HCT116 (cell line): ENCODE results near the gene PTPN2. TPM values are rescaled to one million over a fixed set of nuclear protein-coding genes. Genes with fewer than 3 reads are reported as not detected.

Experiments used
- ATAC-seq: fragments of 200-7000 bp; cut with Tn5 transposase; 2 replicates; pipeline ENCODE4 v1.9.1; 2020; ENCODE audit warnings: mild to moderate bottlenecking, moderate library complexity
- BruUV-seq: library from RNA; stranded (reverse); fragments of 400-500 nt; replicated peaks from 2 replicates; lab custom pipeline; 2021; lab: Mats Ljungman, UMichigan
- CTCF ChIA-PET: fragments of 300-600 bp; sonication (Branson Sonifier 250); formaldehyde crosslinking; loops from one replicate; lab custom pipeline; 2021; ENCODE audit warnings: antibody characterized with exemption; lab: Charles Lee
- POLR2A ChIA-PET: fragments of 300-600, 350-600 bp; sonication (Branson Sonifier 250); formaldehyde crosslinking; loops from one replicate; lab custom pipeline; 2021; ENCODE audit warnings: antibody characterized with exemption; lab: Charles Lee
- RAD21 ChIA-PET, 2 experiments: fragments of 300-600 bp; sonication (Branson Sonifier 250); formaldehyde crosslinking; loops; one replicate each; lab custom pipeline; 2023; ENCODE audit warnings: low total read pairs in 2 of 2; ENCODE audit not compliant: uncharacterized antibody in 2 of 2, unreplicated experiment in 2 of 2, low non-redundant PET in 1 of 2; lab: Charles Lee
- DNase-seq: peaks from one replicate; pipeline ENCODE4 v3.0.0-alpha.2; 2010; ENCODE audit warnings: low read depth, low spot score
- H2AFZ ChIP-seq: fragments of 200-600 bp; shearing (Covaris generic), sonication (generic); 2 replicates; pipeline ENCODE4 v1.6.1; 2017; ENCODE audit warnings: low read depth, mixed run types, mixed read lengths, antibody characterized with exemption, low read length; ENCODE audit not compliant: poor library complexity, severe bottlenecking
- H3K27ac ChIP-seq: 2 replicates; pipeline ENCODE4 v1.5.1; 2012; ENCODE audit warnings: low read depth, low read length
- H3K27me3 ChIP-seq: fragments of 200-600 bp; sonication (generic); 2 replicates; pipeline ENCODE4 v1.6.1; 2016; ENCODE audit warnings: mixed run types, low read length, mixed read lengths; ENCODE audit not compliant: insufficient read depth
- H3K36me3 ChIP-seq, 2 experiments: fragments of 200-500 bp in 1 of 2; fragments of 200-600 bp in 1 of 2; sonication (Bioruptor generic) in 1 of 2; sonication (generic) in 1 of 2; 2 replicates each; pipeline versions ENCODE4 v1.5.1 to v1.6.1; 2014 to 2016; ENCODE audit warnings: low read length in 2 of 2, inconsistent platforms in 1 of 2, mixed read lengths in 1 of 2, mixed run types in 1 of 2; ENCODE audit not compliant: insufficient read depth in 2 of 2, control insufficient read depth in 1 of 2
- H3K4me1 ChIP-seq, 2 experiments: fragments of 200-600 bp in 1 of 2; sonication (generic) in 1 of 2; 2 replicates each; pipeline versions ENCODE4 v1.5.1 to v1.6.1; 2012 to 2017; ENCODE audit warnings: low read length in 2 of 2, inconsistent platforms in 1 of 2, mild to moderate bottlenecking in 1 of 2, mixed read lengths in 1 of 2, mixed run types in 1 of 2, moderate library complexity in 1 of 2; ENCODE audit not compliant: insufficient read depth in 2 of 2, control insufficient read depth in 1 of 2
- H3K4me2 ChIP-seq: fragments of 200-600 bp; sonication (generic); 2 replicates; pipeline ENCODE4 v1.6.1; 2017; ENCODE audit warnings: mixed run types, low read length, mixed read lengths
- H3K4me3 ChIP-seq, 2 experiments: fragments of 200-600 bp in 1 of 2; sonication (generic) in 1 of 2; replicated peaks in 1 of 2; 2 replicates each; pipeline ENCODE4 v1.5.1; 2011 to 2016; ENCODE audit warnings: low read length in 2 of 2, control low read depth in 1 of 2, low read depth in 1 of 2, mild to moderate bottlenecking in 1 of 2, mixed read lengths in 1 of 2, mixed run types in 1 of 2
- H3K79me2 ChIP-seq: fragments of 200-600 bp; sonication (generic); 2 replicates; pipeline ENCODE4 v1.6.1; 2017; ENCODE audit warnings: mild to moderate bottlenecking, mixed run types, low read length, moderate library complexity, mixed read lengths; ENCODE audit not compliant: insufficient read depth
- H3K9ac ChIP-seq: fragments of 200-600 bp; sonication (generic); 2 replicates; pipeline ENCODE4 v1.6.1; 2016; ENCODE audit warnings: low read length, mixed read lengths
- H3K9me2 ChIP-seq: fragments of 200-600 bp; sonication (generic), shearing (Covaris generic); 2 replicates; pipeline ENCODE4 v1.6.1; 2017; ENCODE audit warnings: mixed run types, mild to moderate bottlenecking, moderate library complexity; ENCODE audit not compliant: insufficient read depth
- H3K9me3 ChIP-seq, 2 experiments: fragments of 200-500 bp in 1 of 2; fragments of 200-600 bp in 1 of 2; sonication (Bioruptor generic) in 1 of 2; sonication (generic) in 1 of 2; 2 replicates each; pipeline ENCODE4 v1.6.1; 2014 to 2017; ENCODE audit warnings: low read length in 2 of 2, mixed read lengths in 2 of 2, inconsistent platforms in 1 of 2, low read depth in 1 of 2, mild to moderate bottlenecking in 1 of 2, mixed run types in 1 of 2, moderate library complexity in 1 of 2; ENCODE audit not compliant: control insufficient read depth in 1 of 2, insufficient read depth in 1 of 2
- H4K20me1 ChIP-seq: fragments of 200-600 bp; sonication (generic), shearing (Covaris generic); 2 replicates; pipeline ENCODE4 v1.6.1; 2017; ENCODE audit warnings: mixed run types, mild to moderate bottlenecking, moderate library complexity; ENCODE audit not compliant: insufficient read depth
- CEBPB ChIP-seq: IDR thresholded peaks from 2 replicates; pipeline ENCODE4 v1.6.1; 2012; ENCODE audit warnings: low read depth
- ELF1 ChIP-seq: IDR thresholded peaks from 2 replicates; pipeline ENCODE4 v1.6.1; 2012; ENCODE audit warnings: low read depth, borderline replicate concordance
- EZH2phosphoT487 ChIP-seq: fragments of 200-600 bp; IDR thresholded peaks from 2 replicates; pipeline ENCODE4 v1.6.1; 2018; ENCODE audit warnings: antibody characterized with exemption, borderline replicate concordance
- JUND ChIP-seq: IDR thresholded peaks from 2 replicates; pipeline ENCODE4 v1.6.1; 2012
- POLR2AphosphoS5 ChIP-seq: IDR thresholded peaks from 2 replicates; pipeline ENCODE4 v1.6.1; 2011; ENCODE audit warnings: mild to moderate bottlenecking, low read depth, low read length, moderate library complexity
- SIN3A ChIP-seq: IDR thresholded peaks from 2 replicates; pipeline ENCODE4 v1.6.1; 2012; ENCODE audit warnings: low read depth
- SP1 ChIP-seq: IDR thresholded peaks from 2 replicates; pipeline ENCODE4 v1.6.1; 2012; ENCODE audit warnings: low read depth
- SRF ChIP-seq: IDR thresholded peaks from 2 replicates; pipeline ENCODE4 v1.6.1; 2012; ENCODE audit warnings: low read depth
- ZFX ChIP-seq: fragments of 450-650 bp; IDR thresholded peaks from 2 replicates; pipeline ENCODE4 v1.6.1; 2017
- ZNF274 ChIP-seq: fragments of 200-500 bp; sonication (Bioruptor generic); IDR thresholded peaks from 2 replicates; pipeline ENCODE4 v1.6.1; 2014; ENCODE audit warnings: mild to moderate bottlenecking, low read depth, low read length, inconsistent platforms
- intact Hi-C: fragments of 100-400 bp; cut with micrococcal nuclease; formaldehyde crosslinking; loops from 2 replicates; pipeline ENCODE4 v1.10.0; 2022
- total RNA-seq: library from RNA; stranded (reverse); gene quantifications from one replicate; pipeline ENCODE4 v1.2.1, GENCODE V29; 2021; ENCODE audit not compliant: unreplicated experiment
- TF ChIP-seq, protein P1 (sequence below): IDR thresholded peaks from 2 replicates; pipeline ENCODE4 v1.6.1; 2012; ENCODE audit warnings: low read depth
- TF ChIP-seq, protein P2 (sequence below): IDR thresholded peaks from 2 replicates; pipeline ENCODE4 v1.6.1; 2012
- TF ChIP-seq, protein P3 (sequence below), 3 experiments: fragments of 200-600 bp in 1 of 3; sonication (generic) in 1 of 3; IDR thresholded peaks in 2 of 3; conservative IDR thresholded peaks in 1 of 3; 2 replicates each; pipeline ENCODE4 v1.5.1; 2012 to 2017; ENCODE audit warnings: low read depth in 2 of 3, low read length in 2 of 3, antibody characterized with exemption in 1 of 3, borderline replicate concordance in 1 of 3, control low read depth in 1 of 3, mild to moderate bottlenecking in 1 of 3, mixed read lengths in 1 of 3, mixed run types in 1 of 3, moderate library complexity in 1 of 3; ENCODE audit not compliant: insufficient read depth in 1 of 3

Gene PTPN2
- total RNA-seq, 1 experiment from 2014 or later: 50.3 TPM

DNA sequence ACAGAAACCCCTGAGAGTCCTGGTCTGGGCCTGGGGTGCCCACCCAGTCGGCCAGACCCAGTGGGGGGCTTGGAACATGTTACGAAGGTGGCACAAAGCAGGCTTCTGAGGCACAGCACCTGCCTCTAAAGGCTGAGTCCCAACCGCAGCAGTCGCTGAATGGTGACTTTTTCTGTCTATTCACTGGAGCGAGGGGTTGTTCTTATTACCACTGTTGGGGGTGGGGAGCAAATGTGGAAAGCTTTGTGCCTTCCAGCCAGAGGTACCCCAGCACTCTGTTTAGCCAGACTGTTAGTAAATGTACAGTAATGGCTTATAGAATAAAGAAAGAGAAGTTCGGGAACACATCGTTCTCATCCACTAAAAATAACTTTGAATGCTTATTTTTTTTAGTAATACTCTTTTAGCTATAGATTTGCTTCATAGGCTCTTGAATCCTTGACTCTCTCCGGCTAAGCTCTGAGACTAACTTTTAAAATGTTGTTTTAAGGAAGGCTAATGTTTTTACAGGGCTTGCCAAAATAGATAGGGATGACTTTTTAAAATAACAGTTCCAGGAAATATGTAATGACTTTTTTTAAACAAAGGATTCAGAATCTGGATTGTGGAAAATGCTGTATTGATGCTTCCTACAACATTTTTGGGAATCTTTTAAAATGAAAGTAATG lies 23.4 kb upstream of the PTPN2 start:
- Histone ChIP-seq H3K9me3 (no peaks in the 10 kb centered on the region), H3K36me3 (no peaks in the 10 kb centered on the region), H3K27me3 (no peaks in the 10 kb centered on the region), H3K27ac (no peak overlapping the region), H3K79me2 (no peaks in the 10 kb centered on the region), H3K4me2 (no peak overlapping the region), H3K4me3 (no peak overlapping the region), H2AFZ (no peak overlapping the region), H3K4me1 (no peaks in the 10 kb centered on the region), H4K20me1 (no peaks in the 10 kb centered on the region), H3K9me2 (no peaks in the 10 kb centered on the region), H3K9ac (no peak overlapping the region)
- ChIA-PET CTCF (no interaction called here), POLR2A (no interaction called here), RAD21 (no interaction called here)
- DNase-seq (no peak), ATAC-seq (no peak)
- intact Hi-C loops: loop anchor here (10.0 kb wide), 1 partner anchor 53 kb away; no protein-coding TSS in a partner anchor
- BruUV-seq: no TSS peak
- no peak for TF ChIP-seq SIN3A
- TF ChIP-seq, protein P1, sequence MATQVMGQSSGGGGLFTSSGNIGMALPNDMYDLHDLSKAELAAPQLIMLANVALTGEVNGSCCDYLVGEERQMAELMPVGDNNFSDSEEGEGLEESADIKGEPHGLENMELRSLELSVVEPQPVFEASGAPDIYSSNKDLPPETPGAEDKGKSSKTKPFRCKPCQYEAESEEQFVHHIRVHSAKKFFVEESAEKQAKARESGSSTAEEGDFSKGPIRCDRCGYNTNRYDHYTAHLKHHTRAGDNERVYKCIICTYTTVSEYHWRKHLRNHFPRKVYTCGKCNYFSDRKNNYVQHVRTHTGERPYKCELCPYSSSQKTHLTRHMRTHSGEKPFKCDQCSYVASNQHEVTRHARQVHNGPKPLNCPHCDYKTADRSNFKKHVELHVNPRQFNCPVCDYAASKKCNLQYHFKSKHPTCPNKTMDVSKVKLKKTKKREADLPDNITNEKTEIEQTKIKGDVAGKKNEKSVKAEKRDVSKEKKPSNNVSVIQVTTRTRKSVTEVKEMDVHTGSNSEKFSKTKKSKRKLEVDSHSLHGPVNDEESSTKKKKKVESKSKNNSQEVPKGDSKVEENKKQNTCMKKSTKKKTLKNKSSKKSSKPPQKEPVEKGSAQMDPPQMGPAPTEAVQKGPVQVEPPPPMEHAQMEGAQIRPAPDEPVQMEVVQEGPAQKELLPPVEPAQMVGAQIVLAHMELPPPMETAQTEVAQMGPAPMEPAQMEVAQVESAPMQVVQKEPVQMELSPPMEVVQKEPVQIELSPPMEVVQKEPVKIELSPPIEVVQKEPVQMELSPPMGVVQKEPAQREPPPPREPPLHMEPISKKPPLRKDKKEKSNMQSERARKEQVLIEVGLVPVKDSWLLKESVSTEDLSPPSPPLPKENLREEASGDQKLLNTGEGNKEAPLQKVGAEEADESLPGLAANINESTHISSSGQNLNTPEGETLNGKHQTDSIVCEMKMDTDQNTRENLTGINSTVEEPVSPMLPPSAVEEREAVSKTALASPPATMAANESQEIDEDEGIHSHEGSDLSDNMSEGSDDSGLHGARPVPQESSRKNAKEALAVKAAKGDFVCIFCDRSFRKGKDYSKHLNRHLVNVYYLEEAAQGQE: no peak
- TF ChIP-seq ZFX: no peak
- no peak for TF ChIP-seq CEBPB
- no peak for TF ChIP-seq ZNF274
- TF ChIP-seq, protein P2, sequence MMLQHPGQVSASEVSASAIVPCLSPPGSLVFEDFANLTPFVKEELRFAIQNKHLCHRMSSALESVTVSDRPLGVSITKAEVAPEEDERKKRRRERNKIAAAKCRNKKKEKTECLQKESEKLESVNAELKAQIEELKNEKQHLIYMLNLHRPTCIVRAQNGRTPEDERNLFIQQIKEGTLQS: no peak
- no peak for TF ChIP-seq SP1
- no peak for TF ChIP-seq JUND
- TF ChIP-seq SRF: no peak
- TF ChIP-seq, protein P3, sequence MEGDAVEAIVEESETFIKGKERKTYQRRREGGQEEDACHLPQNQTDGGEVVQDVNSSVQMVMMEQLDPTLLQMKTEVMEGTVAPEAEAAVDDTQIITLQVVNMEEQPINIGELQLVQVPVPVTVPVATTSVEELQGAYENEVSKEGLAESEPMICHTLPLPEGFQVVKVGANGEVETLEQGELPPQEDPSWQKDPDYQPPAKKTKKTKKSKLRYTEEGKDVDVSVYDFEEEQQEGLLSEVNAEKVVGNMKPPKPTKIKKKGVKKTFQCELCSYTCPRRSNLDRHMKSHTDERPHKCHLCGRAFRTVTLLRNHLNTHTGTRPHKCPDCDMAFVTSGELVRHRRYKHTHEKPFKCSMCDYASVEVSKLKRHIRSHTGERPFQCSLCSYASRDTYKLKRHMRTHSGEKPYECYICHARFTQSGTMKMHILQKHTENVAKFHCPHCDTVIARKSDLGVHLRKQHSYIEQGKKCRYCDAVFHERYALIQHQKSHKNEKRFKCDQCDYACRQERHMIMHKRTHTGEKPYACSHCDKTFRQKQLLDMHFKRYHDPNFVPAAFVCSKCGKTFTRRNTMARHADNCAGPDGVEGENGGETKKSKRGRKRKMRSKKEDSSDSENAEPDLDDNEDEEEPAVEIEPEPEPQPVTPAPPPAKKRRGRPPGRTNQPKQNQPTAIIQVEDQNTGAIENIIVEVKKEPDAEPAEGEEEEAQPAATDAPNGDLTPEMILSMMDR (IDR thresholded peaks at IDR 0.05 in 2 of 3, conservative IDR thresholded peaks at IDR 0.05 in 1 of 3; ENCODE audit: borderline replicate concordance in 1 of 3, insufficient read depth in 1 of 3, low read depth in 2 of 3, low read length in 2 of 3): no peak
- TF ChIP-seq ELF1: no peak
- TF ChIP-seq POLR2AphosphoS5: no peak
- TF ChIP-seq EZH2phosphoT487: no peak
